ENCODE results near the gene SIM1.

SIM1 gene, protein sequence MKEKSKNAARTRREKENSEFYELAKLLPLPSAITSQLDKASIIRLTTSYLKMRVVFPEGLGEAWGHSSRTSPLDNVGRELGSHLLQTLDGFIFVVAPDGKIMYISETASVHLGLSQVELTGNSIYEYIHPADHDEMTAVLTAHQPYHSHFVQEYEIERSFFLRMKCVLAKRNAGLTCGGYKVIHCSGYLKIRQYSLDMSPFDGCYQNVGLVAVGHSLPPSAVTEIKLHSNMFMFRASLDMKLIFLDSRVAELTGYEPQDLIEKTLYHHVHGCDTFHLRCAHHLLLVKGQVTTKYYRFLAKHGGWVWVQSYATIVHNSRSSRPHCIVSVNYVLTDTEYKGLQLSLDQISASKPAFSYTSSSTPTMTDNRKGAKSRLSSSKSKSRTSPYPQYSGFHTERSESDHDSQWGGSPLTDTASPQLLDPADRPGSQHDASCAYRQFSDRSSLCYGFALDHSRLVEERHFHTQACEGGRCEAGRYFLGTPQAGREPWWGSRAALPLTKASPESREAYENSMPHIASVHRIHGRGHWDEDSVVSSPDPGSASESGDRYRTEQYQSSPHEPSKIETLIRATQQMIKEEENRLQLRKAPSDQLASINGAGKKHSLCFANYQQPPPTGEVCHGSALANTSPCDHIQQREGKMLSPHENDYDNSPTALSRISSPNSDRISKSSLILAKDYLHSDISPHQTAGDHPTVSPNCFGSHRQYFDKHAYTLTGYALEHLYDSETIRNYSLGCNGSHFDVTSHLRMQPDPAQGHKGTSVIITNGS

GRCh38 chr6:100464903-100465700 is at the start of gene SIM1:
Gene SIM1, minus strand, starts transcription at chr6:100464921. Its CDS starts 1,453 bp downstream, at chr6:100463468.
- peak; percentile 53 to 67 for ATAC-seq

DNA sequence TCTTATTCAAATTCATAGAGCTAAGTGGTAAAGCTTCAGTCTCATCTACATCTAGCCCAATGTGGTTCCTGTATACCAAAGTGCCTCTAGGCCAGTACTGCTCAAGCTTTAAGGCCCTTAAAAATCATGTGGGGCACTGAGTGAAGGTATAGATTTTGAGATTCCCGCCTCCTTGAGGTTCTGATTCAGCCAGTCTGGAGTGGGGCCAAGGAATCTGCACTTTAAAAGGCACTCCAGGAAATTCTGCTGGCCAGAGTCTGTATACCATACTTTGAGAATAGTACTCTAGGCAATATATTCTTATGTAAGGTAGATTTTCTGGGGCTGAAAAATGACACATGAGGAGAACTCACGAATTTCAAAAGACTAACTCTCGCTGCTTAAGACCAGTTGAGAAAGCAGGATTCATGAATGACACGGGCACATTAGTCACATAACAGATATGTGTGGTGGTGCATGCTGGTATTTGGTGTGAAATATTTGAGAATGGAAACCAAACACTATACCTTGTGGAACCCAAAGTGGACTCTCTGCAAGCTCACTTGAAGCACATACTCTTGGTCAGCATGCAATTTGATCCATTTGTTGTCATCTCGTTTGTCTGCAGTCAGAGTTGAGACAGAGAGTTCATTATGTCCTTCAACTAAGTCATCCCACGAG is 47.6 kb upstream of the SIM1 start:
- ATAC-seq, result no peak

- no peak for ATAC-seq
Observed at GRCh38 chr6:100509101-100509500, 44.4 kb upstream of the SIM1 start.

DNA sequence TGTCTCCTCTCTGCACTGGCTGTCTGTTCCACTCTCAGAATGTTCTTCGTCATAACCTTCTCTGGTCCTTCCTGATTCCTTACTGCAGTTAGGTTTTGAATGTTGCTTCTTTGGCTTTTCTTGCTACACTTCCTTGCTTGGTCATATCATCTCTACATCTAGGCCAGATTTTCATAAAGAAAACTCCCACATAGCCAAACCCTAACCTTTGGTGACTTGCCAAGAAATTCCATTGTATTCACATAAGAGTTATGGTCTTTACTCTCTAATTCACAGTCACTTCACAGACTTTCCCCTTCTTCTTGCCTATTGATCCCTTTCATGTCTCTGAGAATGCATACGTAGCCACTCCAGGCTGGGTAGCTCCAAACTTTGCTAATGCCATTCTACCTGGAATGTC is 41.9 kb upstream of the SIM1 start:
- no peak for ATAC-seq

- ATAC-seq, result no peak
Observed at GRCh38 chr6:100504786-100505737, 40.3 kb upstream of the SIM1 start.

- ATAC-seq, result no peak
Observed at GRCh38 chr6:100503043-100503705, 38.5 kb upstream of the SIM1 start.

DNA sequence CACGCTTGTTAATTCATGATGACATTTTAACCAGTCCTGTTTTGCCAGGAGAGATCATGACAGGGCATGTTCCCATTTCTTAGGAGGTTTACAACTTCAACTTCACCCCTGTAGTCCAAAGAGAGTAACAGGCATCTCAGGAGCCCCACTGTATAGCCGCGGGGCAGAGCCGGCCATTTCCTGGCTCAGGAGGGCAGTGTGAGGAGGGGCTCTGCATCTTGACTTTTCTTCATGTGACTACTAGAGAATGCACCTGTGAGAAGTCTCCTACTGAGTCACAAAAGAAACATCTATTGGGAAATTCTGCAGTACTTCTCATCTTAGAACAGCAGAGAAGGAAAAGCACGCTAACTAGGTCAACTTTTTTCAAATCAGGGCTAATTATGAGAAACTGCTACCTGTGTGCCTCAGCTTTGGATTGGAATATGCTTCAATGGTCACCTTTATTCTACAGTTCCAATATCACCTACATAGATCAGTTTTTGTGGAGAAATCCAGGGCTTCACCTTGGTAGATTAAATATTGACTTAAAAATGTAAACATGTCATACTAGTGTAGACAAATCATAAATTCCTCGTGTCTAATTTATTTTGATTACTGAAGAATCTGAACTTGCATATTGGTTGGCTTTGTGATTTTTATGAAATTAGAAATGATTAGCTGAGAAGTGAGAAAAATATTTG is 28.6 kb upstream of the SIM1 start:
- no peak for ATAC-seq

DNA sequence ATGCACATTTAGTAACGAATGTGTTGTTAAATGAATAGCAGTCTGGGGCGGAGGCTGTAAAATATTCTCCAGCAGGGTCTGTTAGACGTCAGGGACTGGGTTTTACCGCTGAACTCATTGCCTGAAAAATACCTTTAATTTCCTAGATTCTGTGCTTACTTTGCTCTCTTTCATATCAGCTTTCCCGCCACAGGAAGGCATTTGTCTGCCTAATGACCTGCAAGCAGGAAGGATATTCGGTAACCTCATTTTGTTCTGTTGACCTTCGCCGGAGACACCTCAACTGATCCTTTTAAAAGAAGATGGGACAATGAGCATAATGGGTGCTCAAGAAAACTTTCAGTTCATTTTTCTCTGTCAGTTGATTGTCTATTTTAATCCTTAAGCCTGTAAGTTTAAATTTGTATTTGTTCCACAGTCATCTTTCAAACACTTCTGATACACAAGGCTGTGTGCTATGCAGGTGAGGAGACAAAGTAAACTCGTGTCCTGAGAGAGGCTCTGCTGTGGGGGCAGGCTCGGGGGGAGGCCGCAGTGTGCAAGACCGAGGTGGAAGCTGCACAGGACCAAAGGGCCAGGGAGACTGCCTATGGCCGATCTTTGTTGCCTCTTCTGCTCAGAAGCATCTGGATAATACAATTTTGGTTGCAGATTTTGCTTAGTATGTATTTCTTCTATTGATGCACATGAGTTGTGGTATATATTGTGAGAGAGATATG is 27.4 kb upstream of the SIM1 start:
- ATAC-seq, result no peak

GRCh38 chr6:100490065-100490464 is 25.3 kb upstream of the SIM1 start:
- no peak for ATAC-seq

DNA sequence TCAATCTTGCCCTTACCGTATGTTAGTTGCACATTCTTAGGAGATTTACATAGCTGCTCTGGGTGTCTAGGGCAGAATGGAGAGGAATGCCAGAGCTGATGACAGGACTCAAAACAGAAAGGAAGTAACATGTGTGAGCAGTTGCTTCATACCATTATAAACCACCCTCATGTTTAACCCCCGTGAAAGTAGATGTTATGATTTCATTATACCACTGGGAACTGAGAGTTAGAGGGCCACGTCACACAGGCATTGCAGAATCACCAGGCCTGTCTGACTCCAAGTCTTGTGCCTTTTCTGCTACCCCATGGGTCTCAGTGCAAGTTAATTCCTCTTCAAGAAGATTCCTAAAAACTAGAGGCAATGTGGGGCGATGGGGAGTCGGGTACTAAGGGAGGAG is 23.5 kb upstream of the SIM1 start:
- ATAC-seq, result no peak

DNA sequence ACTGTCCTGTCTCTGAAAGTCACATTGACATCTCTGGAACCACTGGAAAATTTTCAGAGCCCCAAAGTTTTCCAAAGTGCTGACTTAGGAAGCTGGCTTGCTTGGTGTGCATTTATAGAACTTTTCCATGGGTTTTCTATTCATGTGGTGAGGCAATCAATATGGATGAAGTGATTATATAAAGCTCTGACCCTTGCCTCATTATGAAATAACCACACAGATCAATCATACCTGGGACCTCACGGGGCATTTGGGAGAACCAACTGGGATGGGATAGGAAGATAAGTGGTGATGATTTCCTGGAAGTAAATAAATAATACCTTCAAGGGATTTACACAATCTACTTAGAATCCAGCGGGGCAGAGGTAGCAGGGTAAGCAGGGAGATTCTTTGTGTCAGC is 22.9 kb upstream of the SIM1 start:
- ATAC-seq, result no peak

- no peak for ATAC-seq
Observed at GRCh38 chr6:100485268-100485667, 20.5 kb upstream of the SIM1 start.

GRCh38 chr6:100484474-100484873 is 19.8 kb upstream of the SIM1 start:
- no peak for ATAC-seq

DNA sequence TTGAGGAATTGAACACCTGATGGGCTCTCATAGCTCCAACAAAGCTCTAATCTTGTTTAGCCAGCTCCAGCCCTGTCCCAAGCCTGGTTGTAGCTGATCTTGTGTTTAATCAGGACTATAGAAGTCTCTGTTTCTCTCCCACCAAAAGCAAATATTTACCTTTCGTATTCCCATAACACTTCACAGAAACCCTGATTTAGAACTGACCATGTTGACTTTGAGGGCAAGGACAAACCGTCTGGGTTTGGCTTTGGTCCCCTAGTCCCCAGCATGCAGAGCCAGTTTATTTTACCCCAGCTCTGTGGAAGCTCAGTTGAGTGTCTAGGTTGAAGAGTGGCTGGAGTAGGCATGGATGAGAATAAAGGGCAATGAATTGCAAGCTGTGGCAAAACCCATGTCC is 18.0 kb upstream of the SIM1 start:
- no peak for ATAC-seq

DNA sequence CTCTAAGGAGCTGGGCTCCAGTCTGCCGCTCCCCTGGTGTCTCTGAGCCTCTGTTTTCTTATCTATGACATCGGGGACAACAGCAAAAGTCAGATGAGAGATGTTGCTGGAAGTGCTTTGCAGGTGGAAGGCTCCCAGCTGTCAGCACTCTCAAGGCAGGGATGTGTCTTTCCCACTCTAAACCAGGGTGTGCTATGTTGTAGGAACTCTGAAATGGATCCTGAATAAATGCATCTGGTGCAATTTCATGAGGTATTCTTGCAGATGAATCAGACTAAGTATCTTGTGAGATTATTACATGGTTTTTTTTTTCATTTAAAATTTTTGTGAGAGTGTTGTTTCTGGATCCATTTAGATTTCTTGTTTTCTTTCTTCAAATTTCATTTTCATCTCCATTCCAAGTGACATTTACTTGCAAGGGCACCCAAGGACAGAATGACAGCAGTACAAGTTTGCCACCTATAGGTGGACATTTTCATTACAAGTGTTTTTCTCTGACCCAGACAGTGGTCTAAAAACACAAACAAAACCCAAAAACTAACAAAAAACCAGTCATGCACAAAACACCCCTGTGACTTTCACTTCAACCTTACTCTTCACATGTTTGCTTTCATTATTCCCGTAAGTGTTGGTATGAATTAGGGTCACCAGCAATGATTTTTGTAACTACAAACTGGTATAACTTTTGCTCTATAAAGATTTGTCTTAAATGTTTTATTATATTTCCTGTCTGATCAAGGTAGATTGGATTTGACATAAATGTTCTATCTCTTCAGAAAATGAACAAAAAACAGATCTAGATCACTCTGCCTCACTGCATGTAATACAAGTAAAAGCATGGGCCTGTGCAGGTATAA is 14.7 kb upstream of the SIM1 start:
- peak in 1 of 2 donors; percentile 20 for ATAC-seq

- ATAC-seq, result peak; percentile 52 to 53
Observed at GRCh38 chr6:100475554-100476320, 11.0 kb upstream of the SIM1 start.

GRCh38 chr6:100473182-100473581 is 8.5 kb upstream of the SIM1 start:
- no peak for ATAC-seq

DNA sequence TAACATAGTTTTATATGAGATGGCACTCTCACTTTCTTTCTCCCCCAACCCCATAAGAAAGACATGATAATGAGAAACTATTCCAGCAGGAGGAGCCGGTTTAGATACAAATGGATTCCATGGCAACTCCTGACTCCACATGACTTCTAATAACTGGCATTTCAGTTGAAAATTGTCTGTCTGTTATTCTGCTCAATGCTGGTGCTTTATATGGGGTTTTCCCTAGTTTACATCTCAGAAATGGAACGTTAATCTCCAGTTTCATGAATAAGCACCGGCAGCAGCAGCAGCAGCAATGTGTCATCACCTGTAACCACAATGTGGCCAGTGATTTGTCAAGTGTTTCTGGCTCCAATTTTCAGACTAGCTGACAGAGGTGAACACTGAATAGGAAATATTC is 8.0 kb upstream of the SIM1 start:
- ATAC-seq, result peak; percentile 79 to 82
